PC-3 (cell line): ENCODE measurements around the gene FMNL3. TPM values are rescaled to one million over a fixed set of nuclear protein-coding genes. Genes with fewer than 3 reads are reported as not detected.

Experiments
- ATAC-seq: fragments of 200-7000 bp; cut with Tn5 transposase; 2 replicates; pipeline ENCODE4 v1.9.1; 2020; ENCODE audit warnings: mild to moderate bottlenecking, moderate library complexity
- BruUV-seq: library from RNA; stranded (reverse); fragments of 400-500 nt; replicated peaks from 2 replicates; lab custom pipeline; 2021; lab: Mats Ljungman, UMichigan
- CTCF ChIA-PET: fragments of 300-600 bp; sonication (Branson Sonifier 250); formaldehyde crosslinking; loops from one replicate; lab custom pipeline; 2022; ENCODE audit warnings: antibody characterized with exemption; lab: Charles Lee
- POLR2A ChIA-PET: fragments of 300-600 bp; sonication (Branson Sonifier 250); formaldehyde crosslinking; loops from one replicate; lab custom pipeline; 2022; ENCODE audit warnings: antibody characterized with exemption; ENCODE audit not compliant: unreplicated experiment; lab: Charles Lee
- DNase-seq: peaks from one replicate; pipeline ENCODE4 v3.0.0-alpha.2; 2015
- H2AFZ ChIP-seq: fragments of 300-600 bp; sonication (generic); 2 replicates; pipeline ENCODE4 v1.6.0; 2016; ENCODE audit warnings: antibody characterized with exemption, low read length
- H3F3A ChIP-seq: fragments of 300-600 bp; sonication (generic); one replicate; pipeline ENCODE4 v1.6.0; 2017; ENCODE audit warnings: antibody characterized with exemption, low read length, control low read depth, mild to moderate bottlenecking; ENCODE audit not compliant: unreplicated experiment
- H3K27ac ChIP-seq: fragments of 300-600 bp; sonication (generic); 2 replicates; pipeline ENCODE4 v1.5.1; 2016; ENCODE audit warnings: mild to moderate bottlenecking, low read length
- H3K27me3 ChIP-seq: fragments of 300-600 bp; sonication (generic); 2 replicates; pipeline ENCODE4 v1.6.1; 2016; ENCODE audit warnings: low read length, mixed read lengths
- H3K36me3 ChIP-seq: fragments of 300-600 bp; sonication (generic); 2 replicates; pipeline ENCODE4 v1.6.1; 2016; ENCODE audit warnings: low read depth, mixed run types, low read length, mixed read lengths
- H3K4me1 ChIP-seq: fragments of 300-600 bp; sonication (generic); 2 replicates; pipeline ENCODE4 v1.5.1; 2016; ENCODE audit warnings: low read length; ENCODE audit not compliant: insufficient read depth
- H3K4me2 ChIP-seq: fragments of 300-600 bp; sonication (generic); 2 replicates; pipeline ENCODE4 v1.6.0; 2016; ENCODE audit warnings: low read length
- H3K4me3 ChIP-seq: fragments of 300-600 bp; sonication (generic); 2 replicates; pipeline ENCODE4 v1.5.1; 2016; ENCODE audit warnings: mild to moderate bottlenecking, low read length, mixed read lengths
- H3K79me2 ChIP-seq: fragments of 300-600 bp; sonication (generic); 2 replicates; pipeline ENCODE4 v1.6.1; 2017; ENCODE audit warnings: low read length, mixed read lengths
- H3K9ac ChIP-seq: fragments of 300-600 bp; sonication (generic); 2 replicates; pipeline ENCODE4 v1.6.0; 2016; ENCODE audit warnings: mild to moderate bottlenecking, low read length
- H3K9me2 ChIP-seq: fragments of 300-600 bp; sonication (generic); replicated peaks from 2 replicates; pipeline ENCODE4 v1.6.1; 2016; ENCODE audit warnings: mixed run types, low read length, mixed read lengths
- H3K9me3 ChIP-seq: fragments of 300-600 bp; sonication (generic); 2 replicates; pipeline ENCODE4 v1.6.1; 2016; ENCODE audit warnings: low read length, mixed read lengths
- H4K20me1 ChIP-seq: fragments of 300-600 bp; sonication (generic); 2 replicates; pipeline ENCODE4 v1.6.1; 2016; ENCODE audit warnings: low read length, mixed read lengths
- CTCF ChIP-seq: fragments of 300-600 bp; sonication (generic); conservative IDR thresholded peaks from 2 replicates; pipeline ENCODE4 v1.5.1; 2017; ENCODE audit warnings: antibody characterized with exemption, low read depth, mild to moderate bottlenecking, low read length
- EZH2 ChIP-seq: fragments of 300-600 bp; sonication (generic); IDR thresholded peaks from one replicate; pipeline ENCODE4 v1.6.1; 2017; ENCODE audit warnings: antibody characterized with exemption, mild to moderate bottlenecking, low read length; ENCODE audit not compliant: unreplicated experiment
- EZH2phosphoT487 ChIP-seq: fragments of 300-600 bp; sonication (generic); IDR thresholded peaks from 2 replicates; pipeline ENCODE4 v1.6.1; 2018; ENCODE audit warnings: mild to moderate bottlenecking, antibody characterized with exemption, low read length, borderline replicate concordance
- intact Hi-C: fragments of 100-400 bp; cut with micrococcal nuclease; formaldehyde crosslinking; loops from 2 replicates; pipeline ENCODE4 v1.9.0; 2023
- total RNA-seq: library from RNA; depleted of rRNA; stranded (reverse); fragments of >200 nt; gene quantifications from 2 replicates; pipeline ENCODE4 v1.2.3, GENCODE V29; 2014

Gene FMNL3
- total RNA-seq, 1 experiment from 2014 or later, result 6.2 TPM

- no peak overlapping the region for H3K4me3 ChIP-seq
- DNase-seq, result no peak
- CTCF ChIA-PET, result interaction anchor here (0.7 kb wide), 1 partner anchor 67 kb away, joined by 6 read pairs; no protein-coding TSS in a partner anchor
- no peaks in the 10 kb centered on the region for H3F3A ChIP-seq
- no peaks in the 10 kb centered on the region for H3K27me3 ChIP-seq
- H3K36me3 ChIP-seq, result no peaks in the 10 kb centered on the region
- POLR2A ChIA-PET, result interaction anchor here (0.6 kb wide), 1 partner anchor 17 kb away, joined by 12 read pairs; no protein-coding TSS in a partner anchor
- no peak for ATAC-seq
- H3K27ac ChIP-seq, result no peak overlapping the region
- no peak overlapping the region for H3K9ac ChIP-seq
- peaks cover 4% of the 10 kb centered on the region; the same call in 1 of the 2 replicates for H3K4me1 ChIP-seq
- no peaks in the 10 kb centered on the region for H3K9me3 ChIP-seq
- H3K9me2 ChIP-seq, result no peaks in the 10 kb centered on the region
- intact Hi-C loops, result no loop called here
- no peaks in the 10 kb centered on the region for H4K20me1 ChIP-seq
- no peak overlapping the region for H3K4me2 ChIP-seq
- H2AFZ ChIP-seq, result no peak overlapping the region
- no TSS peak for BruUV-seq
- TF ChIP-seq EZH2phosphoT487 (no peak), EZH2 (no peak), CTCF (no peak)
- no peaks in the 10 kb centered on the region for H3K79me2 ChIP-seq
Observed at GRCh38 chr12:49645146-49646039, 61.8 kb downstream of the FMNL3 start.

DNA sequence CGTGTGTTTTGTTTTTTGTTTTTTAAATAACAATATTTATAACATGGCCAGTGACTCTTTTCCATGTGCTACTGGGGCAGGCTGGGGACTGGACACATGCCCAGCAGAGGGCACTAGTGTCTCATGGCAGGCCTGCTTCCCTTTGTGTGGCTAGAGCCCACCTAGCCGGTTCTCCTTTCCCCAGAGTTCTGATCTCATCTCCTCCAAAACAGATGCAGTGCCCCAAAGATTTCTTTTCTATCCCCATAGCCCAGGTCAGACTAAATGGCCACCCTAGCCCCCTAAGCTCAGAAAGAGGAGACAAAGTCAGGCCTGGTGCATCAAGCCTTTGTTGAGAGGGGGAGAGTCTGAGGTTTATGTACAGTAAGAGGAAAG is 62.6 kb downstream of the FMNL3 start:
- no peaks in the 10 kb centered on the region for H3K79me2 ChIP-seq
- H3K4me1 ChIP-seq, result peaks cover 4% of the 10 kb centered on the region; the same call in 1 of the 2 replicates
- CTCF ChIA-PET, result interaction anchor here (0.7 kb wide), 1 partner anchor 68 kb away, joined by 6 read pairs; no protein-coding TSS in a partner anchor
- POLR2A ChIA-PET, result no interaction called here
- TF ChIP-seq CTCF (peak; percentile 96), EZH2 (no peak), EZH2phosphoT487 (no peak)
- no peak overlapping the region for H3K4me2 ChIP-seq
- H3K27me3 ChIP-seq, result no peaks in the 10 kb centered on the region
- no peaks in the 10 kb centered on the region for H3K9me2 ChIP-seq
- BruUV-seq, result no TSS peak
- peak; percentile 79 for DNase-seq
- no peak overlapping the region for H3K9ac ChIP-seq
- no peaks in the 10 kb centered on the region for H3K36me3 ChIP-seq
- no peak overlapping the region for H2AFZ ChIP-seq
- no peak overlapping the region for H3K27ac ChIP-seq
- ATAC-seq, result peak; percentile 87
- no peaks in the 10 kb centered on the region for H3F3A ChIP-seq
- no peak overlapping the region for H3K4me3 ChIP-seq
- intact Hi-C loops, result loop anchor here (1.0 kb wide), 2 partner anchors 63 to 134 kb away; partner anchors contain the start of gene FMNL3
- H4K20me1 ChIP-seq, result no peaks in the 10 kb centered on the region
- no peaks in the 10 kb centered on the region for H3K9me3 ChIP-seq
